Mesendoderm (in vitro differentiated cells): ENCODE results near the gene TFDP1.
A peak's percentile ranks its signal among the peaks of the same experiment; 100 is the strongest.

Experiments used
- DNase-seq: peaks from one replicate; pipeline ENCODE4 v3.0.0; 2013
- H2AK5ac ChIP-seq: 2 replicates; pipeline ENCODE4 v1.6.1; 2013; ENCODE audit warnings: low read length, inconsistent platforms
- H2BK120ac ChIP-seq: 2 replicates; pipeline ENCODE4 v1.6.1; 2013; ENCODE audit warnings: low read depth, mild to moderate bottlenecking, low read length, moderate library complexity, mixed read lengths
- H2BK15ac ChIP-seq: replicated peaks from 2 replicates; pipeline ENCODE4 v1.6.1; 2013; ENCODE audit warnings: low read depth, mild to moderate bottlenecking, moderate library complexity
- H2BK5ac ChIP-seq: 2 replicates; pipeline ENCODE4 v1.6.1; 2013; ENCODE audit warnings: low read length, inconsistent platforms
- H3K18ac ChIP-seq: 2 replicates; pipeline ENCODE4 v1.6.1; 2013; ENCODE audit warnings: mild to moderate bottlenecking, low read length, mixed read lengths
- H3K23ac ChIP-seq: one replicate; pipeline ENCODE4 v1.6.1; 2013; ENCODE audit warnings: low read length
- H3K27ac ChIP-seq: 2 replicates; pipeline ENCODE4 v1.5.1; 2013; ENCODE audit warnings: low read depth, mild to moderate bottlenecking, inconsistent platforms, low read length, moderate library complexity
- H3K27me3 ChIP-seq: 2 replicates; pipeline ENCODE4 v1.6.1; 2013; ENCODE audit warnings: low read length, control low read depth, mild to moderate bottlenecking, inconsistent platforms; ENCODE audit not compliant: insufficient read depth, poor library complexity
- H3K36me3 ChIP-seq: 2 replicates; pipeline ENCODE4 v1.6.1; 2013; ENCODE audit warnings: low read length, inconsistent platforms; ENCODE audit not compliant: control insufficient read depth, insufficient read depth
- H3K4ac ChIP-seq: one replicate; pipeline ENCODE4 v1.6.1; 2013; ENCODE audit warnings: low read depth, mild to moderate bottlenecking, low read length, moderate library complexity
- H3K4me1 ChIP-seq: 2 replicates; pipeline ENCODE4 v1.6.1; 2013; ENCODE audit warnings: low read depth, low read length, inconsistent platforms; ENCODE audit not compliant: control insufficient read depth
- H3K4me2 ChIP-seq: 2 replicates; pipeline ENCODE4 v1.6.1; 2013; ENCODE audit warnings: low read length
- H3K4me3 ChIP-seq: 2 replicates; pipeline ENCODE4 v1.5.1; 2013; ENCODE audit warnings: mild to moderate bottlenecking, low read length
- H3K56ac ChIP-seq: one replicate; pipeline ENCODE4 v1.6.1; 2013; ENCODE audit warnings: low read length
- H3K79me1 ChIP-seq: 2 replicates; pipeline ENCODE4 v1.6.1; 2013; ENCODE audit warnings: low read length, inconsistent platforms
- H3K79me2 ChIP-seq: 2 replicates; pipeline ENCODE4 v1.6.1; 2013; ENCODE audit warnings: mild to moderate bottlenecking, low read length; ENCODE audit not compliant: control insufficient read depth, insufficient read depth
- H3K9ac ChIP-seq: 2 replicates; pipeline ENCODE4 v1.6.1; 2013; ENCODE audit warnings: low read length, inconsistent platforms
- H4K5ac ChIP-seq: one replicate; pipeline ENCODE4 v1.6.1; 2013; ENCODE audit warnings: low read length
- H4K8ac ChIP-seq: one replicate; pipeline ENCODE4 v1.6.1; 2013; ENCODE audit warnings: low read depth, mild to moderate bottlenecking, control low read depth, low read length, moderate library complexity
- whole genome bisulfite sequencing: extraction: QIAGEN DNeasy Blood & Tissue Kit; methylation state at CpG from one replicate; pipeline ENCODE4 v1.1.7; 2013; ENCODE audit warnings: low lambda C conversion rate, missing lambda C conversion rate; ENCODE audit not compliant: insufficient coverage; ENCODE audit errors: extremely low coverage; 5-methylcytosine and 5-hydroxymethylcytosine counted together

Gene TFDP1

DNA sequence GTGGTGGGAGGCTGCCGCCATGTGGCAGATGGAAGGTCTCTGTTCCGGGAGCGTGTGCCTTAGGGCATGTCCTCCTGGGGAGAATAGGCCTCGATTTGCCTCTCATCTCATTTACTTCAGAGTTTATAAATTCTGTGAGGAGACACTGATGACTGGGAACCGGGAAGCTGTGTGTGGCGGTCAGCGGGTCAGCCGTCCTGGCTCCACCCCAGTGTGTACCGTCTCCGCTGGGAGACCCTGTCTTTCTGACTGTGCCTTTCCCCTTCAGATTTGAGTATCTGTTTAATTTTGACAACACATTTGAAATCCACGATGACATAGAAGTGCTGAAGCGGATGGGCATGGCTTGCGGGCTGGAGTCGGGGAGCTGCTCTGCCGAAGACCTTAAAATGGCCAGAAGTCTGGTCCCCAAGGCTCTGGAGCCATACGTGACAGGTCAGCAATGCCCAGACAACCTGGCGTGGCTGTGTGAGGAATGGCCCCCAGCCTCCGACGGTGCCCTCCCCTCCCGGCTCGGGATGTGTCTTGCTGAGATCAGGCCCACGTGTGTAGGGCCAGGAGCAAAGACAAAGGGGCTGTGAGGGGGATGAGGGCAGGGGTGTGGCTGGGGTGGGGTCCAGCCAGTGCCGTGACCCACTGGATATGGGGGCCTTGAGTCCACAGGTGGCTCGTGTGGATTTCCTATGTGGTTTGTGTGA lies 51.9 kb downstream of the TFDP1 start:
- no CpG with 5 or more reads among the region's 24 CpGs for WGBS

DNA sequence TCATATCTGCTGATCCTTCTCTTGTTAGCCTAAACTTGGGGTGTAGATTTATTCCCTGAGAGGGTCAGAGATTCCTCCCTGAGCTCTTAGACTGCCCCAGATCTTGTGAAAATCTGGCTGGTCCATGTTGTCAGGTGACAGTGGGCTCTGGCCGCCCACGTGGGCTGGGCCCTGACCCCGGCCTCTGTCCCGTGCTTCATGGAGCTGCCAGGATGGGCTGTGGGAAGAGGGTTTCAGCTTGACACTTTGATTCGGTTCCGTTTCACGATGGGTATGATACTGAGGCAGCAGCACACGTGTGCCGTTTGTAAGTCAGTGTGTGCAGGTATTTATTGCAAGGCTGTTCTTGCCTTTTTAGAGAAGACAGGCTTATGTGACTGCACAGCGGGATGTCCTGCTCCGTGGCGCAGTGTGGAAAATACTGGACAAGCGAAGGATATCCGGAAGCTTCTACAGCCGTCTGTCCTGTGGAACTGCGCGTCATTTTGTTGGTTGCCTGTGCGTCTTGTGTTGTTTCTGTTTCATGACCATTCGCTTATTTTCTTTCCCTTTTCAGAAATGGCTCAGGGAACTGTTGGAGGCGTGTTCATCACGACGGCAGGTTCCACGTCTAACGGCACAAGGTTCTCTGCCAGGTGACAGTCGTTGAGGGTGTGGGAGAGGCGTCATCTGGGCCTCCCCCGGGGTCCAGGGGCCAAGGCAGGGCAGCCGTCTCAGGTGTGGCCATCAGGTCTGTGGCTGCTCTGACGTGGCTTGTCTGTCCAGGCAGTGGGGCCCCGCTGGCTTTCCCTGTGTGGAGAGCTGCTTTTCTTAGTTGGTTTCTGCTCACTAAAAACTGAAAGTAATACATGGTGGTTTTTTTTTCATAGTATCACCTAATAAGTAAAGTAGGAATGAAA lies 53.0 kb downstream of the TFDP1 start:
- Histone ChIP-seq H3K23ac (peak overlapping the region; percentile 24), H3K18ac (no peak overlapping the region), H3K4me2 (no peak overlapping the region), H2AK5ac (no peak overlapping the region), H3K56ac (no peak overlapping the region), H2BK15ac (no peak overlapping the region), H3K4me3 (no peak overlapping the region), H4K8ac (no peak overlapping the region), H3K79me2 (no peaks in the 10 kb centered on the region), H3K36me3 (peaks cover 40% of the 10 kb centered on the region), H2BK5ac (no peak overlapping the region), H2BK120ac (no peak overlapping the region), H3K27ac (no peak overlapping the region), H4K5ac (no peak overlapping the region), H3K27me3 (no peaks in the 10 kb centered on the region), H3K9ac (no peak overlapping the region), H3K4ac (no peak overlapping the region), H3K79me1 (peaks cover 2% of the 10 kb centered on the region), H3K4me1 (no peaks in the 10 kb centered on the region)
- DNase-seq, result no peak
- no CpG with 5 or more reads among the region's 30 CpGs for WGBS

More for the DNA sequence above, 51.9 kb downstream of the TFDP1 start:
- no peak overlapping the region for H3K56ac ChIP-seq
- H3K4ac ChIP-seq, result no peak overlapping the region
- H4K5ac ChIP-seq, result no peak overlapping the region
- H3K4me2 ChIP-seq, result no peak overlapping the region
- no peak overlapping the region for H3K23ac ChIP-seq
- no peak overlapping the region for H2BK120ac ChIP-seq
- H3K4me3 ChIP-seq, result no peak overlapping the region
- peaks cover 44% of the 10 kb centered on the region for H3K36me3 ChIP-seq
- no peak overlapping the region for H4K8ac ChIP-seq
- no peak for DNase-seq
- no peak overlapping the region for H3K27ac ChIP-seq
- no peaks in the 10 kb centered on the region for H3K79me2 ChIP-seq
- H3K4me1 ChIP-seq, result no peaks in the 10 kb centered on the region
- H3K79me1 ChIP-seq, result peaks cover 7% of the 10 kb centered on the region
- H2BK15ac ChIP-seq, result no peak overlapping the region
- no peak overlapping the region for H2BK5ac ChIP-seq
- no peaks in the 10 kb centered on the region for H3K27me3 ChIP-seq
- H2AK5ac ChIP-seq, result no peak overlapping the region
- no peak overlapping the region for H3K18ac ChIP-seq
- H3K9ac ChIP-seq, result no peak overlapping the region

GRCh38 chr13:113638173-113638746 lies 53.7 kb downstream of the TFDP1 start:
- no CpG with 5 or more reads among the region's 37 CpGs for WGBS
- H3K18ac ChIP-seq, result no peak overlapping the region
- H3K4ac ChIP-seq, result no peak overlapping the region
- H3K9ac ChIP-seq, result no peak overlapping the region
- H3K4me1 ChIP-seq, result no peaks in the 10 kb centered on the region
- no peak overlapping the region for H4K5ac ChIP-seq
- no peak overlapping the region for H2BK120ac ChIP-seq
- H3K27me3 ChIP-seq, result no peaks in the 10 kb centered on the region
- no peak overlapping the region for H2BK15ac ChIP-seq
- H3K79me1 ChIP-seq, result peaks cover 2% of the 10 kb centered on the region
- H3K27ac ChIP-seq, result no peak overlapping the region
- H3K36me3 ChIP-seq, result peaks cover 38% of the 10 kb centered on the region
- H3K23ac ChIP-seq, result no peak overlapping the region
- no peak overlapping the region for H3K4me2 ChIP-seq
- DNase-seq, result no peak
- no peak overlapping the region for H2AK5ac ChIP-seq
- no peak overlapping the region for H4K8ac ChIP-seq
- no peak overlapping the region for H3K56ac ChIP-seq
- H2BK5ac ChIP-seq, result no peak overlapping the region
- no peaks in the 10 kb centered on the region for H3K79me2 ChIP-seq
- no peak overlapping the region for H3K4me3 ChIP-seq

DNA sequence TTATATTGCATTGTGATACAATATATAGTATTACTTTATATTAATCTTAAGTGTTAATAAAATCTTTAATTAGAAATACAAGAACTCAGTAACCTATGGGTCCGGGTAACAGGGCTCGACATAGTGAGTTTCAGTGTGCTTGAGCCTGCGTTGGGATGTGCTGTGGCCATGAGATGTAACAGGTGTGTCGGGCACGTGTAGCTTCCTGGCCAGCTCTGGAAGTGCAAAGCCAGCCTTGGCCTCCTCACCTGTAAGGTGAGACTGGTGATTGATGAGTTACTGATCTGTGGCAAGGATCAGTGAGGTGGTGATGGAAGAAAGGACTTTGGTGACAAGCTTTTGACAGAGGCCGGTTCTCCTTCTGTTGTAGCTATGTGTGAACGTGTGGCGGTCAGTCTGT lies 54.3 kb downstream of the TFDP1 start:
- H2BK5ac ChIP-seq, result no peak overlapping the region
- no peak overlapping the region for H2AK5ac ChIP-seq
- H3K36me3 ChIP-seq, result peaks cover 36% of the 10 kb centered on the region
- no peak overlapping the region for H3K56ac ChIP-seq
- no peak overlapping the region for H3K23ac ChIP-seq
- no CpG with 5 or more reads among the region's 8 CpGs for WGBS
- no peak overlapping the region for H3K9ac ChIP-seq
- H3K4me1 ChIP-seq, result no peaks in the 10 kb centered on the region
- no peak overlapping the region for H4K5ac ChIP-seq
- no peak overlapping the region for H2BK120ac ChIP-seq
- H2BK15ac ChIP-seq, result no peak overlapping the region
- no peak overlapping the region for H3K27ac ChIP-seq
- no peak overlapping the region for H3K4me3 ChIP-seq
- no peak overlapping the region for H4K8ac ChIP-seq
- peaks cover 2% of the 10 kb centered on the region for H3K79me1 ChIP-seq
- H3K4ac ChIP-seq, result no peak overlapping the region
- H3K27me3 ChIP-seq, result no peaks in the 10 kb centered on the region
- no peak overlapping the region for H3K18ac ChIP-seq
- DNase-seq, result no peak
- no peaks in the 10 kb centered on the region for H3K79me2 ChIP-seq
- H3K4me2 ChIP-seq, result no peak overlapping the region

DNA sequence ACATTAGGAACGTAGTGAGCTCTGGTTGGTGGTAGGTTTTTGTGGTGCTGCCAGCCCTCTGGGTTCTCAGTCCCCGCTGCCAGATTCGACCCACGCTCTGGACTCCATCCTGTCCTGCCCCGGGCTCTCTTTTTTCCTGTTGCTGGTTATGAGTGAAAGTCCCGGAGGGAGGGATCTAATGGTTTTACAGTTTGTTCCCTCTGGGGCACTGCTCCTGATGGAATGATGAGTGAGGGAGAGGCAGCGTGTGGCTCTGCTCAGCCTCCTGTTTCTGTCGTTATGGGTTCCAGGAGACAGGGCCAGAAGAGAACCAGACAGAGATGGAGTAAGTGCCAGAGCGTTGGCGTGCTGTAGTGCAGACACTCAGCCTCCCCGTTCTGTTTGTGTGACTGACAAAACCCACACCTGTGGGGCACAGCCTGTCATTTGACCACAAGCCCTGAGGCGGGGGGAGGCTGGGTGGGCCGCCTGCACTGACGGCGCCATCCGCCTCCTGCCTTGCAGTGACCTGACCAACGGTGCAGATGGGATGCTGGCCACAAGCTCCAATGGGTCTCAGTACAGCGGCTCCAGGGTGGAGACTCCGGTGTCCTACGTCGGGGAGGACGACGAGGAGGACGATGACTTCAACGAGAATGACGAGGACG lies 55.2 kb downstream of the TFDP1 start:
- Histone ChIP-seq H4K5ac (no peak overlapping the region), H3K4me2 (no peak overlapping the region), H2BK15ac (no peak overlapping the region), H3K56ac (no peak overlapping the region), H3K36me3 (peaks cover 34% of the 10 kb centered on the region), H2BK120ac (no peak overlapping the region), H3K27ac (no peak overlapping the region), H2BK5ac (no peak overlapping the region), H3K27me3 (no peaks in the 10 kb centered on the region), H3K79me1 (peaks cover 2% of the 10 kb centered on the region), H3K23ac (no peak overlapping the region), H3K9ac (no peak overlapping the region), H3K4me3 (no peak overlapping the region), H3K18ac (no peak overlapping the region), H4K8ac (no peak overlapping the region), H3K4ac (no peak overlapping the region), H3K79me2 (no peaks in the 10 kb centered on the region), H3K4me1 (no peaks in the 10 kb centered on the region), H2AK5ac (no peak overlapping the region)
- no CpG with 5 or more reads among the region's 27 CpGs for whole genome bisulfite sequencing
- no peak for DNase-seq
